IPS-20b (cell line): Measurements from ENCODE around the gene SLC12A4.

Experiments used
- H3K27ac ChIP-seq: one replicate; pipeline ENCODE4 v1.5.1; 2013; ENCODE audit warnings: low read length
- H3K27me3 ChIP-seq: 2 replicates; pipeline ENCODE4 v1.6.1; 2013; ENCODE audit warnings: mild to moderate bottlenecking, low read length, inconsistent platforms; ENCODE audit not compliant: insufficient read depth
- H3K36me3 ChIP-seq: 2 replicates; pipeline ENCODE4 v1.6.1; 2013; ENCODE audit warnings: low read depth, mild to moderate bottlenecking, inconsistent platforms, low read length, moderate library complexity; ENCODE audit not compliant: insufficient read depth
- H3K4me1 ChIP-seq: 2 replicates; pipeline ENCODE4 v1.6.1; 2013; ENCODE audit warnings: mild to moderate bottlenecking, control low read depth, inconsistent platforms, low read length, moderate library complexity; ENCODE audit not compliant: insufficient read depth
- H3K4me3 ChIP-seq: 2 replicates; pipeline ENCODE4 v1.5.1; 2013; ENCODE audit warnings: mild to moderate bottlenecking, low read length, inconsistent platforms
- H3K9ac ChIP-seq: 2 replicates; pipeline ENCODE4 v1.6.1; 2013; ENCODE audit warnings: low read depth, mild to moderate bottlenecking, inconsistent platforms, low read length, moderate library complexity
- H3K9me3 ChIP-seq: 2 replicates; pipeline ENCODE4 v1.6.1; 2013; ENCODE audit warnings: mild to moderate bottlenecking, low read depth, low read length, inconsistent platforms; ENCODE audit not compliant: insufficient read depth

Gene SLC12A4

GRCh38 chr16:67954421-67955196 lies 13.8 kb downstream of the SLC12A4 start:
- Histone ChIP-seq H3K4me1 (no peaks in the 10 kb centered on the region), H3K9ac (no peak overlapping the region), H3K9me3 (no peaks in the 10 kb centered on the region), H3K4me3 (no peak overlapping the region), H3K27ac (no peak overlapping the region), H3K36me3 (peaks cover 61% of the 10 kb centered on the region), H3K27me3 (no peaks in the 10 kb centered on the region)

- no peak overlapping the region for H3K9ac ChIP-seq
- peaks cover 56% of the 10 kb centered on the region for H3K36me3 ChIP-seq
Observed at GRCh38 chr16:67953641-67954375, 14.6 kb downstream of the SLC12A4 start.

GRCh38 chr16:67951485-67951884 lies 17.0 kb downstream of the SLC12A4 start:
- H3K27me3 ChIP-seq: no peaks in the 10 kb centered on the region
- no peak overlapping the region for H3K9ac ChIP-seq
- peaks cover 60% of the 10 kb centered on the region for H3K36me3 ChIP-seq
- no peaks in the 10 kb centered on the region for H3K4me1 ChIP-seq
- H3K4me3 ChIP-seq: no peak overlapping the region
- no peak overlapping the region for H3K27ac ChIP-seq
- no peaks in the 10 kb centered on the region for H3K9me3 ChIP-seq

More at GRCh38 chr16:67953641-67954375, 14.6 kb downstream of the SLC12A4 start:
- H3K4me3 ChIP-seq: no peak overlapping the region
- H3K27me3 ChIP-seq: no peaks in the 10 kb centered on the region
- H3K9me3 ChIP-seq: no peaks in the 10 kb centered on the region
- no peak overlapping the region for H3K27ac ChIP-seq
- no peaks in the 10 kb centered on the region for H3K4me1 ChIP-seq

- no peaks in the 10 kb centered on the region for H3K4me1 ChIP-seq
- H3K9ac ChIP-seq: no peak overlapping the region
- no peak overlapping the region for H3K27ac ChIP-seq
- H3K4me3 ChIP-seq: no peak overlapping the region
- H3K27me3 ChIP-seq: no peaks in the 10 kb centered on the region
- no peaks in the 10 kb centered on the region for H3K9me3 ChIP-seq
- peaks cover 70% of the 10 kb centered on the region for H3K36me3 ChIP-seq
Observed at GRCh38 chr16:67950335-67950843, 18.0 kb downstream of the SLC12A4 start.

- no peaks in the 10 kb centered on the region for H3K9me3 ChIP-seq
- H3K4me1 ChIP-seq: no peaks in the 10 kb centered on the region
- H3K9ac ChIP-seq: no peak overlapping the region
- no peaks in the 10 kb centered on the region for H3K27me3 ChIP-seq
- peaks cover 77% of the 10 kb centered on the region for H3K36me3 ChIP-seq
- no peak overlapping the region for H3K27ac ChIP-seq
- no peak overlapping the region for H3K4me3 ChIP-seq
Observed at GRCh38 chr16:67949645-67950044, 18.8 kb downstream of the SLC12A4 start.

- H3K27me3 ChIP-seq: no peaks in the 10 kb centered on the region
- H3K36me3 ChIP-seq: peaks cover 68% of the 10 kb centered on the region
- H3K4me3 ChIP-seq: no peak overlapping the region
- no peaks in the 10 kb centered on the region for H3K4me1 ChIP-seq
- no peak overlapping the region for H3K27ac ChIP-seq
- H3K9me3 ChIP-seq: no peaks in the 10 kb centered on the region
- H3K9ac ChIP-seq: no peak overlapping the region
Observed at GRCh38 chr16:67948015-67948414, 20.4 kb downstream of the SLC12A4 start.

GRCh38 chr16:67946966-67947558 lies 21.4 kb downstream of the SLC12A4 start:
- no peaks in the 10 kb centered on the region for H3K9me3 ChIP-seq
- no peak overlapping the region for H3K4me3 ChIP-seq
- no peak overlapping the region for H3K9ac ChIP-seq
- no peak overlapping the region for H3K27ac ChIP-seq
- peaks cover 65% of the 10 kb centered on the region for H3K36me3 ChIP-seq
- no peaks in the 10 kb centered on the region for H3K4me1 ChIP-seq
- H3K27me3 ChIP-seq: no peaks in the 10 kb centered on the region

- no peaks in the 10 kb centered on the region for H3K27me3 ChIP-seq
- no peak overlapping the region for H3K9ac ChIP-seq
- no peak overlapping the region for H3K4me3 ChIP-seq
- H3K9me3 ChIP-seq: no peaks in the 10 kb centered on the region
- no peak overlapping the region for H3K27ac ChIP-seq
- no peaks in the 10 kb centered on the region for H3K4me1 ChIP-seq
- peaks cover 56% of the 10 kb centered on the region for H3K36me3 ChIP-seq
Observed at GRCh38 chr16:67946128-67946569, 22.3 kb downstream of the SLC12A4 start.

GRCh38 chr16:67945392-67945933 lies 23.0 kb downstream of the SLC12A4 start:
- Histone ChIP-seq H3K27ac (no peak overlapping the region), H3K36me3 (peaks cover 49% of the 10 kb centered on the region), H3K4me3 (no peak overlapping the region), H3K27me3 (no peaks in the 10 kb centered on the region), H3K4me1 (no peaks in the 10 kb centered on the region), H3K9ac (no peak overlapping the region), H3K9me3 (no peaks in the 10 kb centered on the region)

- Histone ChIP-seq H3K9me3 (no peaks in the 10 kb centered on the region), H3K27ac (no peak overlapping the region), H3K36me3 (peaks cover 44% of the 10 kb centered on the region), H3K4me1 (no peaks in the 10 kb centered on the region), H3K4me3 (no peak overlapping the region), H3K9ac (no peak overlapping the region), H3K27me3 (no peaks in the 10 kb centered on the region)
Observed at GRCh38 chr16:67944690-67945391, 23.6 kb downstream of the SLC12A4 start.
